Stimulated activated CD4-positive, alpha-beta T cell treated with anti-CD3 and anti-CD28 coated beads, Interleukin-1b, Interleukin-23, amount 100 ng/mL, for 24 hours (primary cell): ENCODE data around the gene NR0B1.

Experiments
- DNase-seq, 4 experiments: peaks; one replicate each; pipeline ENCODE4 v3.0.0-alpha.2; 2020; ENCODE audit warnings: low read depth in 4 of 4, low spot score in 1 of 4

The NR0B1 gene

GRCh38 chrX:30270639-30271038 lies 38.6 kb downstream of the NR0B1 start:
- DNase-seq, result no peak

DNA sequence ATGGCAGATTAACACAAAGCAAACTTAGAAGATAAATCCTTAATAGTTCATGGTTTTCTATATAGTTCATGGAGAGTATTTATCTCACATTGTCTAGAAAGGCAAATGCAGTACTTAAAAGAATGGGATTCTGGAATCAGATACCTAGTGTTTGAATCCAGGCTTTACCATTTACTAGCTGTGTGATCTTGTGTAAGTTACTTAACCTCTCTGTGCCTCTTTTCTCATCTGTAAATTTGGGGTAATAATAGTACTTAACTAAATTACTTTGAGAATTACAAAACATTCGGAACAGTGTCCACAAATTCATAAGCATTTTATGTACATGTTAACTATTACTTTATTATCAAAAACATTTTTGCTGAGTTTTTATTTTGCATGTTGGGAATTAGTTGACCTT lies 46.4 kb downstream of the NR0B1 start:
- DNase-seq, result no peak

DNA sequence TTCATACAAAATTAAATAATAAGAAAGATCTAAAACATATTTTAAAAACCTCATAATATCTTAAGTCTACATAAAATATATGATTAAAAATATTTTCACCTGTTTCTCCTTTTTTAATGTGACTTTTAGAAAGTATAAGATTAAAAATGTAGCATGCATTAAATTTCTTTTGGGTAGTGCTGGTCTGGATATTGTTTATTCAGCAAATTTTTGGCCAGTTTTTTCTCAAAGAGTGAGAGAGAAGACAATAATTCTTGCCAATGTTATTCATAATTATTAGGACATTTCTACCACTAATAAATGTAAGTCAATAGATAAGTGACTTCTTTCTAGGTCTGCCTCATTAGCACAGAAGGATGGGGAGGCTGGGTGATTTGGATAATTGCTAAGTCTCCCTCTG lies 48.2 kb downstream of the NR0B1 start:
- DNase-seq, result no peak

- no peak for DNase-seq
Observed at GRCh38 chrX:30259927-30260326, 49.3 kb downstream of the NR0B1 start.
